Erythroblast (primary cell): ENCODE results near the gene TIMM23.

Experiments
- GATA1 ChIP-seq: IDR thresholded peaks from 2 replicates; pipeline ENCODE4 v1.6.1; 2011; ENCODE audit warnings: low read depth, mild to moderate bottlenecking, control low read depth, low read length, moderate library complexity
- POLR2A ChIP-seq: IDR thresholded peaks from 2 replicates; pipeline ENCODE4 v1.6.1; 2011; ENCODE audit warnings: mild to moderate bottlenecking, low read length

DNA sequence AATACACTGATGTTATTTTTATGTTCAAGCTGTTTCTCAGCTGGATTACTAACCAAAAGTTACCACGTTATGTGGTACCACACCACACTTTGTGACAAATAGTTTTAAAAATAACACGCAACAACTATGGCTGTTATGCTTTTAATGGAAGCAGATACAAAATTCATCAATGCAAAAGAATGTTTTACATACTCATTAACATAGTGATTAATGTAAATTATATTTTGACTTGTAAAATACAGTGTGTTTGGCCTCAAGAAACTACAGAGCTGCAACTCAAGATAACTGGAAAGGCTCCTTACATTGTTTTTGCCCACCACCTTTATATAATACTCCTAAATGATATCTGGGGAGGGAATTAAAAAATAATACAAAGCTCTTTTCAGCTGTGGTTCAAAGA lies 32.7 kb downstream of the TIMM23 start:
- TF ChIP-seq POLR2A, result no peak
- TF ChIP-seq GATA1, result no peak
